ENCODE results near the gene MAN2A2. TPM values are rescaled to one million over a fixed set of nuclear protein-coding genes. Genes with fewer than 3 reads are reported as not detected.
A peak's percentile ranks its signal among the peaks of the same experiment; 100 is the strongest.

Gene MAN2A2
- total and polyA plus RNA-seq, 9 of the 15 experiments (the other 6 are each of a cell fraction or from before 2014, with no cell fraction given): 7.3 to 151 (median 43.4) TPM

- TF ChIP-seq E4F1 (CRISPR knock-in tag; IDR thresholded peaks at IDR 0.05; ENCODE audit: borderline replicate concordance): no peak
- TF ChIP-seq SIX5 (IDR thresholded peaks at IDR 0.05; ENCODE audit: borderline replicate concordance in 1 of 2, insufficient read depth in 1 of 2, low read depth in 1 of 2, low read length in 2 of 2): no peak
- no peak for TF ChIP-seq GTF2F1 (IDR thresholded peaks at IDR 0.05; ENCODE audit: low read depth, low read length)
- no peak for TF ChIP-seq ZSCAN29 (IDR thresholded peaks at IDR 0.05)
- TF ChIP-seq ZNF12 (CRISPR knock-in tag; IDR thresholded peaks at IDR 0.05): no peak
- TF ChIP-seq MEIS2 (IDR thresholded peaks at IDR 0.05; ENCODE audit: partially characterized antibody): peak; percentile 50
- peak; percentile 76 for TF ChIP-seq POLR2G (IDR thresholded peaks at IDR 0.05; ENCODE audit: low read depth, low read length)
- no peak for TF ChIP-seq GABPB2 (CRISPR knock-in tag; conservative IDR thresholded peaks at IDR 0.05)
- no peak for TF ChIP-seq KDM2B (CRISPR knock-in tag; IDR thresholded peaks at IDR 0.05)
- TF ChIP-seq GATA2 (CRISPR knock-in tag; IDR thresholded peaks at IDR 0.05): no peak
- TF ChIP-seq SLC30A9 (CRISPR knock-in tag; IDR thresholded peaks at IDR 0.05): no peak
- no peak for TF ChIP-seq IFI16 (CRISPR knock-in tag; IDR thresholded peaks at IDR 0.05)
- TF ChIP-seq FOXP1 (CRISPR knock-in tag; IDR thresholded peaks at IDR 0.05): no peak
- TF ChIP-seq CEBPB (tag; IDR thresholded peaks at IDR 0.05): no peak
- TF ChIP-seq ZBTB26 (CRISPR knock-in tag; IDR thresholded peaks at IDR 0.05): no peak
- TF ChIP-seq PRPF4 (IDR thresholded peaks at IDR 0.05; ENCODE audit: insufficient read depth, low read depth, low read length, poor library complexity, severe bottlenecking): no peak
- TF ChIP-seq ZNF77 (CRISPR knock-in tag; IDR thresholded peaks at IDR 0.05): no peak
- TF ChIP-seq ZNF764 (CRISPR knock-in tag; IDR thresholded peaks at IDR 0.05; ENCODE audit: low read depth): no peak
- TF ChIP-seq ZBTB49 (CRISPR knock-in tag; IDR thresholded peaks at IDR 0.05; ENCODE audit: borderline replicate concordance): no peak
- TF ChIP-seq WHSC1 (IDR thresholded peaks at IDR 0.05; ENCODE audit: low read length): no peak
- TF ChIP-seq ZNF785 (CRISPR knock-in tag; IDR thresholded peaks at IDR 0.05): no peak
- no peak for TF ChIP-seq TSC22D4 (tag; IDR thresholded peaks at IDR 0.05)
- TF ChIP-seq SNRNP70 (optimal IDR thresholded peaks at IDR 0.05; ENCODE audit: low read depth, low read length): no peak
- no peak for TF ChIP-seq NONO (IDR thresholded peaks at IDR 0.05; ENCODE audit: low read depth in 2 of 2, low read length in 1 of 2)
- no peak for TF ChIP-seq BRD9 (IDR thresholded peaks at IDR 0.05; ENCODE audit: low read depth, partially characterized antibody)
Measured at GRCh38 chr15:90915808-90916440, 12.8 kb downstream of the MAN2A2 start (continued).
